HCT116 (cell line): Measurements from ENCODE around the gene CDAN1. TPM values are rescaled to one million over a fixed set of nuclear protein-coding genes. Genes with fewer than 3 reads are reported as not detected.

Experiments
- ATAC-seq: fragments of 200-7000 bp; cut with Tn5 transposase; 2 replicates; pipeline ENCODE4 v1.9.1; 2020; ENCODE audit warnings: mild to moderate bottlenecking, moderate library complexity
- BruUV-seq: library from RNA; stranded (reverse); fragments of 400-500 nt; replicated peaks from 2 replicates; lab custom pipeline; 2021; lab: Mats Ljungman, UMichigan
- CTCF ChIA-PET: fragments of 300-600 bp; sonication (Branson Sonifier 250); formaldehyde crosslinking; loops from one replicate; lab custom pipeline; 2021; ENCODE audit warnings: antibody characterized with exemption; lab: Charles Lee
- POLR2A ChIA-PET: fragments of 300-600, 350-600 bp; sonication (Branson Sonifier 250); formaldehyde crosslinking; loops from one replicate; lab custom pipeline; 2021; ENCODE audit warnings: antibody characterized with exemption; lab: Charles Lee
- RAD21 ChIA-PET, 2 experiments: fragments of 300-600 bp; sonication (Branson Sonifier 250); formaldehyde crosslinking; loops; one replicate each; lab custom pipeline; 2023; ENCODE audit warnings: low total read pairs in 2 of 2; ENCODE audit not compliant: uncharacterized antibody in 2 of 2, unreplicated experiment in 2 of 2, low non-redundant PET in 1 of 2; lab: Charles Lee
- DNase-seq: peaks from one replicate; pipeline ENCODE4 v3.0.0-alpha.2; 2010; ENCODE audit warnings: low read depth, low spot score
- H2AFZ ChIP-seq: fragments of 200-600 bp; shearing (Covaris generic), sonication (generic); 2 replicates; pipeline ENCODE4 v1.6.1; 2017; ENCODE audit warnings: low read depth, mixed run types, mixed read lengths, antibody characterized with exemption, low read length; ENCODE audit not compliant: poor library complexity, severe bottlenecking
- H3K27ac ChIP-seq: 2 replicates; pipeline ENCODE4 v1.5.1; 2012; ENCODE audit warnings: low read depth, low read length
- H3K27me3 ChIP-seq: fragments of 200-600 bp; sonication (generic); 2 replicates; pipeline ENCODE4 v1.6.1; 2016; ENCODE audit warnings: mixed run types, low read length, mixed read lengths; ENCODE audit not compliant: insufficient read depth
- H3K36me3 ChIP-seq, 2 experiments: fragments of 200-500 bp in 1 of 2; fragments of 200-600 bp in 1 of 2; sonication (Bioruptor generic) in 1 of 2; sonication (generic) in 1 of 2; 2 replicates each; pipeline versions ENCODE4 v1.5.1 to v1.6.1; 2014 to 2016; ENCODE audit warnings: low read length in 2 of 2, inconsistent platforms in 1 of 2, mixed read lengths in 1 of 2, mixed run types in 1 of 2; ENCODE audit not compliant: insufficient read depth in 2 of 2, control insufficient read depth in 1 of 2
- H3K4me1 ChIP-seq, 2 experiments: fragments of 200-600 bp in 1 of 2; sonication (generic) in 1 of 2; 2 replicates each; pipeline versions ENCODE4 v1.5.1 to v1.6.1; 2012 to 2017; ENCODE audit warnings: low read length in 2 of 2, inconsistent platforms in 1 of 2, mild to moderate bottlenecking in 1 of 2, mixed read lengths in 1 of 2, mixed run types in 1 of 2, moderate library complexity in 1 of 2; ENCODE audit not compliant: insufficient read depth in 2 of 2, control insufficient read depth in 1 of 2
- H3K4me2 ChIP-seq: fragments of 200-600 bp; sonication (generic); 2 replicates; pipeline ENCODE4 v1.6.1; 2017; ENCODE audit warnings: mixed run types, low read length, mixed read lengths
- H3K4me3 ChIP-seq, 2 experiments: fragments of 200-600 bp in 1 of 2; sonication (generic) in 1 of 2; replicated peaks in 1 of 2; 2 replicates each; pipeline ENCODE4 v1.5.1; 2011 to 2016; ENCODE audit warnings: low read length in 2 of 2, control low read depth in 1 of 2, low read depth in 1 of 2, mild to moderate bottlenecking in 1 of 2, mixed read lengths in 1 of 2, mixed run types in 1 of 2
- H3K79me2 ChIP-seq: fragments of 200-600 bp; sonication (generic); 2 replicates; pipeline ENCODE4 v1.6.1; 2017; ENCODE audit warnings: mild to moderate bottlenecking, mixed run types, low read length, moderate library complexity, mixed read lengths; ENCODE audit not compliant: insufficient read depth
- H3K9ac ChIP-seq: fragments of 200-600 bp; sonication (generic); 2 replicates; pipeline ENCODE4 v1.6.1; 2016; ENCODE audit warnings: low read length, mixed read lengths
- H3K9me2 ChIP-seq: fragments of 200-600 bp; sonication (generic), shearing (Covaris generic); 2 replicates; pipeline ENCODE4 v1.6.1; 2017; ENCODE audit warnings: mixed run types, mild to moderate bottlenecking, moderate library complexity; ENCODE audit not compliant: insufficient read depth
- H3K9me3 ChIP-seq, 2 experiments: fragments of 200-500 bp in 1 of 2; fragments of 200-600 bp in 1 of 2; sonication (Bioruptor generic) in 1 of 2; sonication (generic) in 1 of 2; 2 replicates each; pipeline ENCODE4 v1.6.1; 2014 to 2017; ENCODE audit warnings: low read length in 2 of 2, mixed read lengths in 2 of 2, inconsistent platforms in 1 of 2, low read depth in 1 of 2, mild to moderate bottlenecking in 1 of 2, mixed run types in 1 of 2, moderate library complexity in 1 of 2; ENCODE audit not compliant: control insufficient read depth in 1 of 2, insufficient read depth in 1 of 2
- H4K20me1 ChIP-seq: fragments of 200-600 bp; sonication (generic), shearing (Covaris generic); 2 replicates; pipeline ENCODE4 v1.6.1; 2017; ENCODE audit warnings: mixed run types, mild to moderate bottlenecking, moderate library complexity; ENCODE audit not compliant: insufficient read depth
- CEBPB ChIP-seq: IDR thresholded peaks from 2 replicates; pipeline ENCODE4 v1.6.1; 2012; ENCODE audit warnings: low read depth
- EGR1 ChIP-seq: IDR thresholded peaks from 2 replicates; pipeline ENCODE4 v1.6.1; 2012; ENCODE audit warnings: low read depth
- EZH2 ChIP-seq: fragments of 200-600 bp; sonication (generic); IDR thresholded peaks from 2 replicates; pipeline ENCODE4 v1.6.1; 2017; ENCODE audit warnings: antibody characterized with exemption, mixed run types
- EZH2phosphoT487 ChIP-seq: fragments of 200-600 bp; IDR thresholded peaks from 2 replicates; pipeline ENCODE4 v1.6.1; 2018; ENCODE audit warnings: antibody characterized with exemption, borderline replicate concordance
- FOSL1 ChIP-seq: IDR thresholded peaks from 2 replicates; pipeline ENCODE4 v1.6.1; 2012; ENCODE audit warnings: low read depth
- POLR2A ChIP-seq: IDR thresholded peaks from 2 replicates; pipeline ENCODE4 v1.7.0; 2011; ENCODE audit warnings: borderline replicate concordance; ENCODE audit not compliant: insufficient read depth, insufficient read length; ENCODE audit errors: extremely low read depth
- POLR2AphosphoS5 ChIP-seq: IDR thresholded peaks from 2 replicates; pipeline ENCODE4 v1.6.1; 2011; ENCODE audit warnings: mild to moderate bottlenecking, low read depth, low read length, moderate library complexity
- SIN3A ChIP-seq: IDR thresholded peaks from 2 replicates; pipeline ENCODE4 v1.6.1; 2012; ENCODE audit warnings: low read depth
- SP1 ChIP-seq: IDR thresholded peaks from 2 replicates; pipeline ENCODE4 v1.6.1; 2012; ENCODE audit warnings: low read depth
- SRF ChIP-seq: IDR thresholded peaks from 2 replicates; pipeline ENCODE4 v1.6.1; 2012; ENCODE audit warnings: low read depth
- TCF7L2 ChIP-seq: IDR thresholded peaks from 2 replicates; pipeline ENCODE4 v1.7.0; 2011; ENCODE audit warnings: borderline replicate concordance, inconsistent platforms; ENCODE audit not compliant: insufficient read depth, insufficient read length; ENCODE audit errors: extremely low read depth
- YY1 ChIP-seq: IDR thresholded peaks from 2 replicates; pipeline ENCODE4 v1.6.1; 2011; ENCODE audit warnings: low read length, low read depth, moderate library complexity, mild to moderate bottlenecking; ENCODE audit not compliant: insufficient replicate concordance; ENCODE audit errors: extremely low read depth
- ZFX ChIP-seq: fragments of 450-650 bp; IDR thresholded peaks from 2 replicates; pipeline ENCODE4 v1.6.1; 2017
- ZNF274 ChIP-seq: fragments of 200-500 bp; sonication (Bioruptor generic); IDR thresholded peaks from 2 replicates; pipeline ENCODE4 v1.6.1; 2014; ENCODE audit warnings: mild to moderate bottlenecking, low read depth, low read length, inconsistent platforms
- intact Hi-C: fragments of 100-400 bp; cut with micrococcal nuclease; formaldehyde crosslinking; loops from 2 replicates; pipeline ENCODE4 v1.10.0; 2022
- total RNA-seq: library from RNA; stranded (reverse); gene quantifications from one replicate; pipeline ENCODE4 v1.2.1, GENCODE V29; 2021; ENCODE audit not compliant: unreplicated experiment
- TF ChIP-seq, protein P1 (sequence below), 3 experiments: fragments of 200-600 bp in 1 of 3; sonication (generic) in 1 of 3; IDR thresholded peaks in 2 of 3; conservative IDR thresholded peaks in 1 of 3; 2 replicates each; pipeline ENCODE4 v1.5.1; 2012 to 2017; ENCODE audit warnings: low read depth in 2 of 3, low read length in 2 of 3, antibody characterized with exemption in 1 of 3, borderline replicate concordance in 1 of 3, control low read depth in 1 of 3, mild to moderate bottlenecking in 1 of 3, mixed read lengths in 1 of 3, mixed run types in 1 of 3, moderate library complexity in 1 of 3; ENCODE audit not compliant: insufficient read depth in 1 of 3
- TF ChIP-seq, protein P2 (sequence below): IDR thresholded peaks from 2 replicates; pipeline ENCODE4 v1.6.1; 2012
- TF ChIP-seq, protein P3 (sequence below): IDR thresholded peaks from 2 replicates; pipeline ENCODE4 v1.6.1; 2012; ENCODE audit warnings: low read depth
- TF ChIP-seq, protein P4 (sequence below): IDR thresholded peaks from 2 replicates; pipeline ENCODE4 v1.6.1; 2012

CDAN1 gene
- total RNA-seq, 1 experiment from 2014 or later: 22.4 TPM

DNA sequence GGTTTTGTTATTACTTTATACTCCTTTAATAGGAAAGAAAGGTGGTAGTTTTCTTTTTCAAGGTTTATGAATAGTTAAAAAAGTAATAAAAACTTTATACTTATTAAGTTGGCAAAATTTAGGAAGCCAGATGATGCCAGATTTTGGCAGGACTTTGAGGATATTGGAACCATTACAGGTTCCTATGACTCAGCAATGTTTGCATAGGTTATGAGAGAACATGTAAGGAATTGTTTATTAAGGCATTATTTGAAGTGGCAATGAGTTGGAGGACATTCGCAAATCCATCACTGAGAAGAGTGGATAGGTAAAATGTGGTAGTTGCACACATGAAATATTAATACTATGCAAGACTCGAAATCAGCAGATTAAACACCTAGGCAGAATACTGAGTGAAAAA, 29.9 kb downstream of the CDAN1 start:
- CTCF ChIA-PET: interaction anchor here (1.6 to 4.7 kb wide), 3 partner anchors 9 to 497 kb away, joined by 5 to 23 read pairs (median 5); no protein-coding TSS in a partner anchor

More for the DNA sequence above, 29.9 kb downstream of the CDAN1 start:
- H3K4me1 ChIP-seq: 0 out of 4 replicates have a peak, but pooled peaks cover 0 to 3% of the 10 kb centered on the region in 2 experiments
- ChIA-PET RAD21 (no interaction called here), POLR2A (no interaction called here)
- no peak for TF ChIP-seq ZNF274
- no peak for TF ChIP-seq EZH2phosphoT487
- TF ChIP-seq EGR1: no peak
- TF ChIP-seq, protein P1, sequence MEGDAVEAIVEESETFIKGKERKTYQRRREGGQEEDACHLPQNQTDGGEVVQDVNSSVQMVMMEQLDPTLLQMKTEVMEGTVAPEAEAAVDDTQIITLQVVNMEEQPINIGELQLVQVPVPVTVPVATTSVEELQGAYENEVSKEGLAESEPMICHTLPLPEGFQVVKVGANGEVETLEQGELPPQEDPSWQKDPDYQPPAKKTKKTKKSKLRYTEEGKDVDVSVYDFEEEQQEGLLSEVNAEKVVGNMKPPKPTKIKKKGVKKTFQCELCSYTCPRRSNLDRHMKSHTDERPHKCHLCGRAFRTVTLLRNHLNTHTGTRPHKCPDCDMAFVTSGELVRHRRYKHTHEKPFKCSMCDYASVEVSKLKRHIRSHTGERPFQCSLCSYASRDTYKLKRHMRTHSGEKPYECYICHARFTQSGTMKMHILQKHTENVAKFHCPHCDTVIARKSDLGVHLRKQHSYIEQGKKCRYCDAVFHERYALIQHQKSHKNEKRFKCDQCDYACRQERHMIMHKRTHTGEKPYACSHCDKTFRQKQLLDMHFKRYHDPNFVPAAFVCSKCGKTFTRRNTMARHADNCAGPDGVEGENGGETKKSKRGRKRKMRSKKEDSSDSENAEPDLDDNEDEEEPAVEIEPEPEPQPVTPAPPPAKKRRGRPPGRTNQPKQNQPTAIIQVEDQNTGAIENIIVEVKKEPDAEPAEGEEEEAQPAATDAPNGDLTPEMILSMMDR (IDR thresholded peaks at IDR 0.05 in 2 of 3, conservative IDR thresholded peaks at IDR 0.05 in 1 of 3; ENCODE audit: borderline replicate concordance in 1 of 3, insufficient read depth in 1 of 3, low read depth in 2 of 3, low read length in 2 of 3): no peak
- TF ChIP-seq YY1: no peak
- TF ChIP-seq EZH2: no peak
- TF ChIP-seq, protein P2, sequence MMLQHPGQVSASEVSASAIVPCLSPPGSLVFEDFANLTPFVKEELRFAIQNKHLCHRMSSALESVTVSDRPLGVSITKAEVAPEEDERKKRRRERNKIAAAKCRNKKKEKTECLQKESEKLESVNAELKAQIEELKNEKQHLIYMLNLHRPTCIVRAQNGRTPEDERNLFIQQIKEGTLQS: no peak
- TF ChIP-seq FOSL1: no peak
- TF ChIP-seq SRF: no peak
- no peak for TF ChIP-seq POLR2AphosphoS5
- no peak for TF ChIP-seq TCF7L2
- TF ChIP-seq, protein P3, sequence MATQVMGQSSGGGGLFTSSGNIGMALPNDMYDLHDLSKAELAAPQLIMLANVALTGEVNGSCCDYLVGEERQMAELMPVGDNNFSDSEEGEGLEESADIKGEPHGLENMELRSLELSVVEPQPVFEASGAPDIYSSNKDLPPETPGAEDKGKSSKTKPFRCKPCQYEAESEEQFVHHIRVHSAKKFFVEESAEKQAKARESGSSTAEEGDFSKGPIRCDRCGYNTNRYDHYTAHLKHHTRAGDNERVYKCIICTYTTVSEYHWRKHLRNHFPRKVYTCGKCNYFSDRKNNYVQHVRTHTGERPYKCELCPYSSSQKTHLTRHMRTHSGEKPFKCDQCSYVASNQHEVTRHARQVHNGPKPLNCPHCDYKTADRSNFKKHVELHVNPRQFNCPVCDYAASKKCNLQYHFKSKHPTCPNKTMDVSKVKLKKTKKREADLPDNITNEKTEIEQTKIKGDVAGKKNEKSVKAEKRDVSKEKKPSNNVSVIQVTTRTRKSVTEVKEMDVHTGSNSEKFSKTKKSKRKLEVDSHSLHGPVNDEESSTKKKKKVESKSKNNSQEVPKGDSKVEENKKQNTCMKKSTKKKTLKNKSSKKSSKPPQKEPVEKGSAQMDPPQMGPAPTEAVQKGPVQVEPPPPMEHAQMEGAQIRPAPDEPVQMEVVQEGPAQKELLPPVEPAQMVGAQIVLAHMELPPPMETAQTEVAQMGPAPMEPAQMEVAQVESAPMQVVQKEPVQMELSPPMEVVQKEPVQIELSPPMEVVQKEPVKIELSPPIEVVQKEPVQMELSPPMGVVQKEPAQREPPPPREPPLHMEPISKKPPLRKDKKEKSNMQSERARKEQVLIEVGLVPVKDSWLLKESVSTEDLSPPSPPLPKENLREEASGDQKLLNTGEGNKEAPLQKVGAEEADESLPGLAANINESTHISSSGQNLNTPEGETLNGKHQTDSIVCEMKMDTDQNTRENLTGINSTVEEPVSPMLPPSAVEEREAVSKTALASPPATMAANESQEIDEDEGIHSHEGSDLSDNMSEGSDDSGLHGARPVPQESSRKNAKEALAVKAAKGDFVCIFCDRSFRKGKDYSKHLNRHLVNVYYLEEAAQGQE: no peak
- TF ChIP-seq, protein P4, sequence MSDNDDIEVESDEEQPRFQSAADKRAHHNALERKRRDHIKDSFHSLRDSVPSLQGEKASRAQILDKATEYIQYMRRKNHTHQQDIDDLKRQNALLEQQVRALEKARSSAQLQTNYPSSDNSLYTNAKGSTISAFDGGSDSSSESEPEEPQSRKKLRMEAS: no peak
- no peak for TF ChIP-seq POLR2A
- TF ChIP-seq SIN3A: no peak
- TF ChIP-seq ZFX: no peak
- no peak for TF ChIP-seq CEBPB
- no peak for TF ChIP-seq SP1
- no peak overlapping the region for H3K4me2 ChIP-seq
- H2AFZ ChIP-seq: no peak overlapping the region
- H3K36me3 ChIP-seq: no peaks in the 10 kb centered on the region
- H3K9me3 ChIP-seq: no peaks in the 10 kb centered on the region
- intact Hi-C loops: loop anchor here (10.0 kb wide), 1 partner anchor 578 kb away; no protein-coding TSS in a partner anchor
- no TSS peak for BruUV-seq
- H3K79me2 ChIP-seq: no peaks in the 10 kb centered on the region
- no peak overlapping the region for H3K9ac ChIP-seq
- no peaks in the 10 kb centered on the region for H4K20me1 ChIP-seq
- H3K27me3 ChIP-seq: no peaks in the 10 kb centered on the region
- ATAC-seq (no peak), DNase-seq (no peak)
- no peak overlapping the region for H3K4me3 ChIP-seq
- H3K9me2 ChIP-seq: no peaks in the 10 kb centered on the region
- H3K27ac ChIP-seq: no peak overlapping the region
